ENCODE results near the gene MMP11. TPM values are rescaled to one million over a fixed set of nuclear protein-coding genes. Genes with fewer than 3 reads are reported as not detected.

Gene MMP11
- total and polyA plus RNA-seq, 2 experiments from 2014 or later: 5.3 to 17.4 TPM

- Mint-ChIP-seq H3K27ac (no peak overlapping the region), H3K4me1 (peaks cover 6% of the 10 kb centered on the region), H3K36me3 (ENCODE audit: low read depth) (no peaks in the 10 kb centered on the region; the same call in 2 of the 3 replicates), H3K27me3 (ENCODE audit: insufficient read depth, low read depth, poor library complexity) (peaks cover 11% of the 10 kb centered on the region), H3K4me3 (no peak overlapping the region), H3K9me3 (no peaks in the 10 kb centered on the region)
- Histone ChIP-seq H3K4me3 (no peak overlapping the region), H3K79me2 (replicated peaks; ENCODE audit: insufficient read depth) (no peaks in the 10 kb centered on the region), H3K4me2 (no peak overlapping the region), H2AFZ (no peak overlapping the region), H3F3A (replicated peaks; ENCODE audit: low read depth) (0 out of 2 replicates have a peak, but pooled peaks cover 4% of the 10 kb centered on the region), H3K9me2 (ENCODE audit: insufficient read depth) (no peaks in the 10 kb centered on the region), H3K4me1 (ENCODE audit: insufficient read depth) (no peaks in the 10 kb centered on the region), H3K36me3 (ENCODE audit: insufficient read depth) (no peaks in the 10 kb centered on the region), H4K20me1 (replicated peaks; ENCODE audit: insufficient read depth) (no peaks in the 10 kb centered on the region), H3K27ac (ENCODE audit: low read depth) (no peak overlapping the region), H3K27me3 (ENCODE audit: insufficient read depth) (peaks cover 7% of the 10 kb centered on the region)
- ATAC-seq: no peak
- TF ChIP-seq, protein P1, sequence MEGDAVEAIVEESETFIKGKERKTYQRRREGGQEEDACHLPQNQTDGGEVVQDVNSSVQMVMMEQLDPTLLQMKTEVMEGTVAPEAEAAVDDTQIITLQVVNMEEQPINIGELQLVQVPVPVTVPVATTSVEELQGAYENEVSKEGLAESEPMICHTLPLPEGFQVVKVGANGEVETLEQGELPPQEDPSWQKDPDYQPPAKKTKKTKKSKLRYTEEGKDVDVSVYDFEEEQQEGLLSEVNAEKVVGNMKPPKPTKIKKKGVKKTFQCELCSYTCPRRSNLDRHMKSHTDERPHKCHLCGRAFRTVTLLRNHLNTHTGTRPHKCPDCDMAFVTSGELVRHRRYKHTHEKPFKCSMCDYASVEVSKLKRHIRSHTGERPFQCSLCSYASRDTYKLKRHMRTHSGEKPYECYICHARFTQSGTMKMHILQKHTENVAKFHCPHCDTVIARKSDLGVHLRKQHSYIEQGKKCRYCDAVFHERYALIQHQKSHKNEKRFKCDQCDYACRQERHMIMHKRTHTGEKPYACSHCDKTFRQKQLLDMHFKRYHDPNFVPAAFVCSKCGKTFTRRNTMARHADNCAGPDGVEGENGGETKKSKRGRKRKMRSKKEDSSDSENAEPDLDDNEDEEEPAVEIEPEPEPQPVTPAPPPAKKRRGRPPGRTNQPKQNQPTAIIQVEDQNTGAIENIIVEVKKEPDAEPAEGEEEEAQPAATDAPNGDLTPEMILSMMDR (conservative IDR thresholded peaks at IDR 0.05; ENCODE audit: low read depth in 2 of 2): no peak
- no peak for TF ChIP-seq CREB1 (CRISPR knock-in tag; IDR thresholded peaks at IDR 0.05; ENCODE audit: low read depth)
- no peak for TF ChIP-seq ETS1 (IDR thresholded peaks at IDR 0.05)
- TF ChIP-seq ZNF331 (CRISPR knock-in tag; IDR thresholded peaks at IDR 0.05; ENCODE audit: low read depth): no peak
- no peak for TF ChIP-seq NANOG (IDR thresholded peaks at IDR 0.05; ENCODE audit: borderline replicate concordance)
- no peak for TF ChIP-seq JUNB (IDR thresholded peaks at IDR 0.05; ENCODE audit: unreplicated experiment)
- TF ChIP-seq EZH2phosphoT487 (IDR thresholded peaks at IDR 0.05; ENCODE audit: unreplicated experiment): no peak
- no peak for TF ChIP-seq EZH2 (IDR thresholded peaks at IDR 0.05; ENCODE audit: low read depth, unreplicated experiment)
- no peak for TF ChIP-seq ZNF114 (CRISPR knock-in tag; IDR thresholded peaks at IDR 0.05)
- no peak for TF ChIP-seq STAT1 (IDR thresholded peaks at IDR 0.05; ENCODE audit: unreplicated experiment)
- TF ChIP-seq POLR2AphosphoS5 (IDR thresholded peaks at IDR 0.05; ENCODE audit: low read depth): no peak
- TF ChIP-seq, protein P2, sequence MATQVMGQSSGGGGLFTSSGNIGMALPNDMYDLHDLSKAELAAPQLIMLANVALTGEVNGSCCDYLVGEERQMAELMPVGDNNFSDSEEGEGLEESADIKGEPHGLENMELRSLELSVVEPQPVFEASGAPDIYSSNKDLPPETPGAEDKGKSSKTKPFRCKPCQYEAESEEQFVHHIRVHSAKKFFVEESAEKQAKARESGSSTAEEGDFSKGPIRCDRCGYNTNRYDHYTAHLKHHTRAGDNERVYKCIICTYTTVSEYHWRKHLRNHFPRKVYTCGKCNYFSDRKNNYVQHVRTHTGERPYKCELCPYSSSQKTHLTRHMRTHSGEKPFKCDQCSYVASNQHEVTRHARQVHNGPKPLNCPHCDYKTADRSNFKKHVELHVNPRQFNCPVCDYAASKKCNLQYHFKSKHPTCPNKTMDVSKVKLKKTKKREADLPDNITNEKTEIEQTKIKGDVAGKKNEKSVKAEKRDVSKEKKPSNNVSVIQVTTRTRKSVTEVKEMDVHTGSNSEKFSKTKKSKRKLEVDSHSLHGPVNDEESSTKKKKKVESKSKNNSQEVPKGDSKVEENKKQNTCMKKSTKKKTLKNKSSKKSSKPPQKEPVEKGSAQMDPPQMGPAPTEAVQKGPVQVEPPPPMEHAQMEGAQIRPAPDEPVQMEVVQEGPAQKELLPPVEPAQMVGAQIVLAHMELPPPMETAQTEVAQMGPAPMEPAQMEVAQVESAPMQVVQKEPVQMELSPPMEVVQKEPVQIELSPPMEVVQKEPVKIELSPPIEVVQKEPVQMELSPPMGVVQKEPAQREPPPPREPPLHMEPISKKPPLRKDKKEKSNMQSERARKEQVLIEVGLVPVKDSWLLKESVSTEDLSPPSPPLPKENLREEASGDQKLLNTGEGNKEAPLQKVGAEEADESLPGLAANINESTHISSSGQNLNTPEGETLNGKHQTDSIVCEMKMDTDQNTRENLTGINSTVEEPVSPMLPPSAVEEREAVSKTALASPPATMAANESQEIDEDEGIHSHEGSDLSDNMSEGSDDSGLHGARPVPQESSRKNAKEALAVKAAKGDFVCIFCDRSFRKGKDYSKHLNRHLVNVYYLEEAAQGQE (IDR thresholded peaks at IDR 0.05; ENCODE audit: unreplicated experiment): no peak
- TF ChIP-seq ZNF462 (CRISPR knock-in tag; IDR thresholded peaks at IDR 0.05): no peak
- no peak for DNase-seq (ENCODE audit: low spot score)
Observed at GRCh38 chr22:23779083-23779482, 6.4 kb downstream of the MMP11 start.
